Measurements from ENCODE around the gene NAPEPLD.
A peak's percentile ranks its signal among the peaks of the same experiment; 100 is the strongest.
"Not testable (repeated sequence)": the region's sequence is repeated elsewhere in the genome, so short reads cannot be mapped to it uniquely, and the experiment has no call there.

NAPEPLD gene

GRCh38 chr7:103068414-103069403 lies 80.2 kb downstream of the NAPEPLD start:
- no peak for DNase-seq (ENCODE audit: low read depth in 2 of 2)

GRCh38 chr7:103065667-103066066 lies 83.2 kb downstream of the NAPEPLD start:
- peak; percentile 3 to 12 for DNase-seq (ENCODE audit: low read depth in 2 of 2)

- DNase-seq (ENCODE audit: low read depth in 2 of 2), result no peak
Observed at GRCh38 chr7:103063895-103064294, 85.0 kb downstream of the NAPEPLD start.

GRCh38 chr7:103059471-103059870 lies 89.4 kb downstream of the NAPEPLD start:
- no peak for DNase-seq (ENCODE audit: low read depth in 2 of 2)

- no peak for DNase-seq (ENCODE audit: low read depth in 2 of 2)
Observed at GRCh38 chr7:103058122-103058521, 90.8 kb downstream of the NAPEPLD start.

- DNase-seq (ENCODE audit: low read depth in 2 of 2), result not testable (repeated sequence)
Observed at GRCh38 chr7:103056006-103056405, 92.9 kb downstream of the NAPEPLD start.

GRCh38 chr7:103051519-103051918 lies 97.4 kb downstream of the NAPEPLD start:
- no peak for DNase-seq (ENCODE audit: low read depth in 2 of 2)
